Activated CD4-positive, alpha-beta T cell treated with anti-CD3 and anti-CD28 coated beads for 36 hours (primary cell): ENCODE data around the gene A3GALT2. TPM values are rescaled to one million over a fixed set of nuclear protein-coding genes. Genes with fewer than 3 reads are reported as not detected.

ENCODE experiments used
- ATAC-seq: fragments of 200-7000 bp; cut with Tn5 transposase; one replicate; pipeline ENCODE4 v1.10.0; 2021; ENCODE audit warnings: mild to moderate bottlenecking, moderate library complexity
- CTCF ChIA-PET: fragments of 350-600 bp; sonication (Branson Sonifier 250); formaldehyde crosslinking; loops from one replicate; lab custom pipeline; 2021; ENCODE audit warnings: antibody characterized with exemption; lab: Charles Lee
- POLR2A ChIA-PET: fragments of 350-600 bp; sonication (Branson Sonifier 250); formaldehyde crosslinking; loops from one replicate; lab custom pipeline; 2021; ENCODE audit warnings: antibody characterized with exemption, inconsistent platforms; lab: Charles Lee
- DNase-seq: peaks from one replicate; pipeline ENCODE4 v3.0.0-alpha.2; 2020
- H3K27ac Mint-ChIP-seq: one replicate; pipeline ENCODE4 v1.8.0; 2021; ENCODE audit warnings: mixed read lengths
- H3K27me3 Mint-ChIP-seq: one replicate; pipeline ENCODE4 v1.8.0; 2021; ENCODE audit warnings: mixed read lengths
- H3K36me3 Mint-ChIP-seq: one replicate; pipeline ENCODE4 v1.8.0; 2021; ENCODE audit warnings: low read depth, mixed read lengths
- H3K4me1 Mint-ChIP-seq: one replicate; pipeline ENCODE4 v1.8.0; 2021; ENCODE audit warnings: mixed read lengths
- H3K4me3 Mint-ChIP-seq: one replicate; pipeline ENCODE4 v1.8.0; 2021; ENCODE audit warnings: mild to moderate bottlenecking, moderate library complexity, mixed read lengths
- H3K9me3 Mint-ChIP-seq: one replicate; pipeline ENCODE4 v1.8.0; 2021; ENCODE audit warnings: low read depth, mixed read lengths
- intact Hi-C, 2 experiments: fragments of 100-400 bp; cut with DNase I in 1 of 2; cut with micrococcal nuclease in 1 of 2; formaldehyde crosslinking; loops; one replicate each; pipeline versions ENCODE4 v1.14.2 to v1.15.1; 2022 to 2024; cut with DNase I, micrococcal nuclease
- total RNA-seq, 2 experiments: library from RNA; stranded (reverse); gene quantifications; one replicate each; pipeline ENCODE4 v1.2.3, GENCODE V29; 2021

The A3GALT2 gene
- total RNA-seq, 2 experiments from 2014 or later, result not detected

GRCh38 chr1:33363021-33363420 is 42.1 kb upstream of the A3GALT2 start:
- Mint-ChIP-seq H3K27me3 (no peaks in the 10 kb centered on the region), H3K9me3 (no peaks in the 10 kb centered on the region), H3K4me3 (no peak overlapping the region), H3K36me3 (no peaks in the 10 kb centered on the region), H3K4me1 (peaks cover 5% of the 10 kb centered on the region), H3K27ac (no peak overlapping the region)
- intact Hi-C loops, result no loop called here
- ChIA-PET CTCF (interaction anchor here (3.4 kb wide), 1 partner anchor 67 kb away, joined by 14 read pairs; no protein-coding TSS in a partner anchor), POLR2A (no interaction called here)
- no peak for ATAC-seq
- DNase-seq, result no peak

GRCh38 chr1:33361532-33362235 is 40.8 kb upstream of the A3GALT2 start:
- ATAC-seq, result no peak
- H3K9me3 Mint-ChIP-seq, result no peaks in the 10 kb centered on the region
- peaks cover 3% of the 10 kb centered on the region for H3K4me1 Mint-ChIP-seq
- H3K27ac Mint-ChIP-seq, result no peak overlapping the region
- POLR2A ChIA-PET, result no interaction called here
- CTCF ChIA-PET, result interaction anchor here (0.6 to 3.4 kb wide), 3 partner anchors 66 to 124 kb away, joined by 3 to 14 read pairs (median 3); no protein-coding TSS in a partner anchor
- DNase-seq, result no peak
- H3K27me3 Mint-ChIP-seq, result no peaks in the 10 kb centered on the region
- H3K4me3 Mint-ChIP-seq, result no peak overlapping the region
- intact Hi-C loops, result no loop called here
- H3K36me3 Mint-ChIP-seq, result no peaks in the 10 kb centered on the region

DNA sequence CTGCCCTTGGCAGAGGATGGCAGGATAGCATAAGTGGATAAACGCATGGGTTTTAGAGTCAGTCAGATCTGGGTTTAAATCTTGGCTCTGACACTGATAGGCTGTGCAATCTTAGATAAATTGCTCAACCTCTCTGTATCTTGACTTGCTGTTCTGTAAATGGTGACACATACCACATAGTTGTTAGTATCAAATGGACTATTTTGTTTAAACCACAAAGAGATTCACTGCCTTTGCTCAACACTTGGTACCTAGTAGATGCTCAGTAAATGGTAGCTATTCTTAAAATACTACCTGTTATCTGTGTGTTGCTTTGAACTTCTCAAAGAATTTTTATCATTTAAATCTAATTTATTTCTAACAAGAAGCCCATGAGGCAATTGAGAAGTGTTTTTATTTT is 39.5 kb upstream of the A3GALT2 start:
- Mint-ChIP-seq H3K27ac (no peak overlapping the region), H3K36me3 (no peaks in the 10 kb centered on the region), H3K4me3 (no peak overlapping the region), H3K27me3 (no peaks in the 10 kb centered on the region), H3K9me3 (no peaks in the 10 kb centered on the region), H3K4me1 (peaks cover 3% of the 10 kb centered on the region)
- POLR2A ChIA-PET, result no interaction called here
- CTCF ChIA-PET, result interaction anchor here (1.0 to 3.4 kb wide), 2 partner anchors 9 to 64 kb away, joined by 3 to 14 read pairs; no protein-coding TSS in a partner anchor
- ATAC-seq (no peak), DNase-seq (no peak)
- intact Hi-C loops, result no loop called here

DNA sequence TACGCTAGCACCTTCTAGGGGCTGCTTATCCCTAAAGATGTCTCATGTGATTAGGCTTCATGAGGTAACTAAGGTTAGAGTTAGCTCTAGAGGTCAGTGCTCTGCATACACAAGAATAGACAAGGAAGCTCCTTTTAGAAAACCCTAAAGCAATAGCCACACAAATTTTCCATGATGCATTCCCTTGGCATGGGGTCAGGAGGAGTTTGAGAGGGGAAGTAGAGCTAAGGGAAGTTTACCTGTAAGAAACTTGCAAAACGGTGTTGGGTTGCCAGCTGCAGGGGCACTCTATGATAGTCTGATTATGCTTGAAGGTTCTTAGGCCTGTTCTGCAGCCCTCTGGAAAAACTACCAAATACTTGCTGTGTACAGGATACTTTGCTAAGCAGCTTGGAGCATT is 39.0 kb upstream of the A3GALT2 start:
- Mint-ChIP-seq H3K27ac (no peak overlapping the region), H3K4me1 (peaks cover 3% of the 10 kb centered on the region), H3K36me3 (no peaks in the 10 kb centered on the region), H3K4me3 (no peak overlapping the region), H3K9me3 (no peaks in the 10 kb centered on the region), H3K27me3 (no peaks in the 10 kb centered on the region)
- ATAC-seq (no peak), DNase-seq (no peak)
- POLR2A ChIA-PET, result no interaction called here
- intact Hi-C loops, result no loop called here
- CTCF ChIA-PET, result interaction anchor here (0.6 to 3.4 kb wide), 3 partner anchors 10 to 249 kb away, joined by 3 to 14 read pairs (median 3); no protein-coding TSS in a partner anchor

GRCh38 chr1:33358795-33359503 is 38.1 kb upstream of the A3GALT2 start:
- CTCF ChIA-PET, result no interaction called here
- H3K4me1 Mint-ChIP-seq, result peaks cover 3% of the 10 kb centered on the region
- no peak for ATAC-seq
- H3K27ac Mint-ChIP-seq, result no peak overlapping the region
- DNase-seq, result no peak
- no peaks in the 10 kb centered on the region for H3K36me3 Mint-ChIP-seq
- H3K9me3 Mint-ChIP-seq, result no peaks in the 10 kb centered on the region
- no peak overlapping the region for H3K4me3 Mint-ChIP-seq
- POLR2A ChIA-PET, result no interaction called here
- intact Hi-C loops, result no loop called here
- H3K27me3 Mint-ChIP-seq, result no peaks in the 10 kb centered on the region

DNA sequence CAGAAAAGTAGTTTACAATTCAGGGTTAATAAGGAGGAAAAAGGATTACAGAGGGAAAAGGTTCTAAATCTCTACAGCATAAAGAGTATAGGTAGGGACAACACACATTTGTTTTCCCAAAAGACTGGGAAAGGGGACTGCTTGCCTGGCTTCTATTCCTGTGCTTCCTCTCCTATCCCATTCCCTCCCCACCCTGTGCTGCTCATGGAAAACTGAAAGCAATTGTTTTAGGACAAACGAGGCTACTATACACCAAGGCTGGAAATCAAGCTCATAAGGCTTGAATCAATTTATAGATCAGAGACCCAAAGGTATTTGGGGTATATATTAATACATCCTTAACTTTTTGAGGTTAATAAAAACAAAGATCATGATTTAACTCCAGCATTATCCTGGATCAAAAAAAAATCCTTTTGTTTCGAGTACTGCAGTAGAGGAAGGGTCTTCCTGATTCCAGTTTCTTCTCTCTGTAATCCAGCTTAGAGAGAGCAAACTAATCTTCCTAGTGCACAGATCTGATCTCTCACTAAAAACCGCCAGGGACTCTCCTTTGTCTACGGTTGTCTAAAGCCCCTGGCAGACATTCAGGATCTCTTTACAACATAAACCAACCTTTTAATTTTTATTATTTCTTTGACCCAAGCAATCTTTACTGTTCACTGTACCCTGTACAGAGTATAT is 37.4 kb upstream of the A3GALT2 start:
- no peak overlapping the region for H3K4me3 Mint-ChIP-seq
- DNase-seq (no peak), ATAC-seq (no peak)
- ChIA-PET CTCF (interaction anchor here (3.1 kb wide), 1 partner anchor 62 kb away, joined by 8 read pairs; no protein-coding TSS in a partner anchor), POLR2A (no interaction called here)
- H3K27me3 Mint-ChIP-seq, result no peaks in the 10 kb centered on the region
- H3K9me3 Mint-ChIP-seq, result no peaks in the 10 kb centered on the region
- intact Hi-C loops, result no loop called here
- H3K4me1 Mint-ChIP-seq, result peaks cover 3% of the 10 kb centered on the region
- H3K27ac Mint-ChIP-seq, result no peak overlapping the region
- H3K36me3 Mint-ChIP-seq, result no peaks in the 10 kb centered on the region

- H3K4me1 Mint-ChIP-seq, result peaks cover 3% of the 10 kb centered on the region
- CTCF ChIA-PET, result interaction anchor here (2.2 to 3.1 kb wide), 2 partner anchors 7 to 61 kb away, joined by 5 to 8 read pairs; no protein-coding TSS in a partner anchor
- POLR2A ChIA-PET, result no interaction called here
- no peak overlapping the region for H3K27ac Mint-ChIP-seq
- intact Hi-C loops, result no loop called here
- no peaks in the 10 kb centered on the region for H3K36me3 Mint-ChIP-seq
- DNase-seq, result no peak
- no peak overlapping the region for H3K4me3 Mint-ChIP-seq
- no peaks in the 10 kb centered on the region for H3K9me3 Mint-ChIP-seq
- ATAC-seq, result no peak
- H3K27me3 Mint-ChIP-seq, result no peaks in the 10 kb centered on the region
Observed at GRCh38 chr1:33357099-33357498, 36.2 kb upstream of the A3GALT2 start.

- DNase-seq (no peak), ATAC-seq (no peak)
- POLR2A ChIA-PET, result no interaction called here
- CTCF ChIA-PET, result interaction anchor here (0.5 to 2.2 kb wide), 5 partner anchors 10 to 934 kb away, joined by 3 to 5 read pairs (median 3); no protein-coding TSS in a partner anchor
- Mint-ChIP-seq H3K27me3 (no peaks in the 10 kb centered on the region), H3K27ac (no peak overlapping the region), H3K9me3 (no peaks in the 10 kb centered on the region), H3K36me3 (no peaks in the 10 kb centered on the region), H3K4me1 (peaks cover 10% of the 10 kb centered on the region), H3K4me3 (no peak overlapping the region)
- intact Hi-C loops, result loop anchor here in 1 of 2 experiments (5.0 kb wide), 3 partner anchors 77 to 173 kb away; partner anchors contain the start of genes PHC2, TRIM62 and ZNF362
Observed at GRCh38 chr1:33354707-33355316, 33.9 kb upstream of the A3GALT2 start.

DNA sequence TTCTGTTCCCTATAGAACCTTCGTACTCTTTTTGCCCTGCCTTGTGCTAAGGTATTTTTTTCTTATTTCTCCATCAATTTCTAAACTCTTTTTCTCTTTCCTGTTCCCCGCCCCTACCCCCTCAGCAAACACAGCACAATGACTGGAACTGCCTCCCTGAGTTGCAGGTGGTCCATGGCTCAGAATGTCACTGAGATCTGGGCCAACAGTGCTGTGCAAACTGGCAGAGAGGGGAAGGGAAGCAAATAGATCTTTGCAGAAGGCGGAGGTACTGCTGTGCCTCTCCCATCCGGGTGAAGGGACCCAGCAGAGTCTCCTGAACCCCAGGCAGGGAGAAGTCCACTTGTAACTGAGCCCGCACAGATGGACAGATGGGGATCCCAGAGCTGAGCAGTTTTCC is 32.6 kb upstream of the A3GALT2 start:
- Mint-ChIP-seq H3K27ac (no peak overlapping the region), H3K36me3 (peaks cover 3% of the 10 kb centered on the region), H3K27me3 (no peaks in the 10 kb centered on the region), H3K4me1 (peaks cover 11% of the 10 kb centered on the region), H3K4me3 (no peak overlapping the region), H3K9me3 (no peaks in the 10 kb centered on the region)
- DNase-seq, result no peak
- ChIA-PET POLR2A (no interaction called here), CTCF (no interaction called here)
- intact Hi-C loops, result loop anchor here in 1 of 2 experiments (5.0 kb wide), 3 partner anchors 79 to 171 kb away; partner anchors contain the start of genes PHC2, TRIM62 and ZNF362
- ATAC-seq, result no peak

GRCh38 chr1:33351281-33351660 is 30.4 kb upstream of the A3GALT2 start:
- intact Hi-C loops, result loop anchor here (2.0 to 5.0 kb wide), 4 partner anchors 81 to 314 kb away; partner anchors contain the start of genes AK2 (in 1 of the 2), PHC2 (in 1 of the 2), TRIM62 (in 1 of the 2) and ZNF362 (in 1 of the 2)
- ATAC-seq, result no peak
- Mint-ChIP-seq H3K4me1 (peaks cover 34% of the 10 kb centered on the region), H3K9me3 (no peaks in the 10 kb centered on the region), H3K36me3 (peaks cover 16% of the 10 kb centered on the region), H3K27me3 (no peaks in the 10 kb centered on the region), H3K4me3 (peak overlapping the region; percentile 89), H3K27ac (no peak overlapping the region)
- ChIA-PET CTCF (interaction anchor here (1.1 to 1.9 kb wide), 3 partner anchors 12 to 56 kb away, joined by 3 to 9 read pairs (median 3); no protein-coding TSS in a partner anchor), POLR2A (no interaction called here)
- no peak for DNase-seq
